Activated T-cell treated with anti-CD3 and anti-CD28 coated beads for 24 hours (primary cell): Measurements from ENCODE around the gene EIF5AL1.
"Not testable (repeated sequence)": the region's sequence is repeated elsewhere in the genome, so short reads cannot be mapped to it uniquely, and the experiment has no call there.

Source experiments
- DNase-seq: peaks from one replicate; pipeline ENCODE4 v3.0.0-alpha.2; 2020; ENCODE audit warnings: low read depth

The EIF5AL1 gene

GRCh38 chr10:79487296-79488194 lies 24.8 kb upstream of the EIF5AL1 start:
- DNase-seq, result peak; percentile 5

GRCh38 chr10:79488336-79488735 lies 24.0 kb upstream of the EIF5AL1 start:
- no peak for DNase-seq

- no peak for DNase-seq
Measured at GRCh38 chr10:79488870-79489269, 23.5 kb upstream of the EIF5AL1 start.

GRCh38 chr10:79490400-79491142 lies 21.8 kb upstream of the EIF5AL1 start:
- no peak for DNase-seq

GRCh38 chr10:79491143-79491835 lies 21.0 kb upstream of the EIF5AL1 start:
- DNase-seq, result no peak

- DNase-seq, result no peak
Measured at GRCh38 chr10:79492256-79492655, 20.1 kb upstream of the EIF5AL1 start.

- no peak for DNase-seq
Measured at GRCh38 chr10:79492839-79493238, 19.5 kb upstream of the EIF5AL1 start.

GRCh38 chr10:79493806-79494205 lies 18.5 kb upstream of the EIF5AL1 start:
- DNase-seq, result no peak

- no peak for DNase-seq
Measured at GRCh38 chr10:79494871-79495705, 17.2 kb upstream of the EIF5AL1 start.

GRCh38 chr10:79495791-79496190 lies 16.5 kb upstream of the EIF5AL1 start:
- no peak for DNase-seq

GRCh38 chr10:79496896-79497295 lies 15.4 kb upstream of the EIF5AL1 start:
- no peak for DNase-seq

GRCh38 chr10:79498291-79498829 lies 14.0 kb upstream of the EIF5AL1 start:
- DNase-seq, result no peak

- DNase-seq, result no peak
Measured at GRCh38 chr10:79502561-79503309, 9.6 kb upstream of the EIF5AL1 start.

- not testable (repeated sequence) for DNase-seq
Measured at GRCh38 chr10:79503787-79504186, 8.5 kb upstream of the EIF5AL1 start.

- DNase-seq, result not testable (repeated sequence)
Measured at GRCh38 chr10:79504483-79504882, 7.8 kb upstream of the EIF5AL1 start.

- not testable (repeated sequence) for DNase-seq
Measured at GRCh38 chr10:79505328-79505727, 7.0 kb upstream of the EIF5AL1 start.

GRCh38 chr10:79505829-79506228 lies 6.5 kb upstream of the EIF5AL1 start:
- DNase-seq, result no peak

- DNase-seq, result no peak
Measured at GRCh38 chr10:79507440-79508167, 4.7 kb upstream of the EIF5AL1 start.

- not testable (repeated sequence) for DNase-seq
Measured at GRCh38 chr10:79508245-79508644, 4.1 kb upstream of the EIF5AL1 start.
